Naive B cell (primary cell): ENCODE data around the gene MDFIC. TPM values are rescaled to one million over a fixed set of nuclear protein-coding genes. Genes with fewer than 3 reads are reported as not detected.

Experiments used
- ATAC-seq, 2 donors: fragments of 150-1000 bp; cut with Tn5 transposase; 2 replicates each; pipeline ENCODE4 v1.10.0; 2021; ENCODE audit warnings: low read depth in 2 of 2, mild to moderate bottlenecking in 2 of 2, moderate library complexity in 2 of 2
- DNase-seq: peaks from one replicate; pipeline ENCODE4 v3.0.0; 2022
- H3K27ac Mint-ChIP-seq, 6 donors: one replicate each; pipeline ENCODE4 v1.8.0; 2020 to 2022; ENCODE audit warnings: mild to moderate bottlenecking in 6 of 6, mixed read lengths in 6 of 6, moderate library complexity in 5 of 6, inconsistent platforms in 2 of 6
- H3K27me3 Mint-ChIP-seq, 3 donors: one replicate each; pipeline ENCODE4 v1.8.0; 2021 to 2022; ENCODE audit warnings: mixed read lengths in 3 of 3, mild to moderate bottlenecking in 1 of 3
- H3K36me3 Mint-ChIP-seq, 2 donors: one replicate each; pipeline ENCODE4 v1.8.0; 2020 to 2022; ENCODE audit warnings: mixed read lengths in 2 of 2, inconsistent platforms in 1 of 2, mild to moderate bottlenecking in 1 of 2
- H3K4me1 Mint-ChIP-seq, 3 donors: one replicate each; pipeline ENCODE4 v1.8.0; 2020 to 2022; ENCODE audit warnings: mixed read lengths in 3 of 3, inconsistent platforms in 1 of 3, mild to moderate bottlenecking in 1 of 3, moderate library complexity in 1 of 3
- H3K4me3 Mint-ChIP-seq, 8 donors: one replicate each; pipeline ENCODE4 v1.8.0; 2020 to 2022; ENCODE audit warnings: mild to moderate bottlenecking in 8 of 8, mixed read lengths in 8 of 8, moderate library complexity in 8 of 8, inconsistent platforms in 2 of 8
- H3K9me3 Mint-ChIP-seq, 7 donors: one replicate each; pipeline ENCODE4 v1.8.0; 2020 to 2022; ENCODE audit warnings: mixed read lengths in 7 of 7, mild to moderate bottlenecking in 5 of 7, inconsistent platforms in 2 of 7, moderate library complexity in 1 of 7
- polyA plus RNA-seq, 6 donors: library from polyadenylated mRNA; unstranded; fragments of 300-500 nt; fragmentation: Illumina TruSeq; gene quantifications; one replicate each; pipeline ENCODE4 v1.2.3, GENCODE V29; 2021; ENCODE audit warnings: low read depth in 6 of 6

Gene MDFIC
- polyA plus RNA-seq, 6 donors from 2014 or later = 29.0 to 68.6 (median 40.0) TPM

DNA sequence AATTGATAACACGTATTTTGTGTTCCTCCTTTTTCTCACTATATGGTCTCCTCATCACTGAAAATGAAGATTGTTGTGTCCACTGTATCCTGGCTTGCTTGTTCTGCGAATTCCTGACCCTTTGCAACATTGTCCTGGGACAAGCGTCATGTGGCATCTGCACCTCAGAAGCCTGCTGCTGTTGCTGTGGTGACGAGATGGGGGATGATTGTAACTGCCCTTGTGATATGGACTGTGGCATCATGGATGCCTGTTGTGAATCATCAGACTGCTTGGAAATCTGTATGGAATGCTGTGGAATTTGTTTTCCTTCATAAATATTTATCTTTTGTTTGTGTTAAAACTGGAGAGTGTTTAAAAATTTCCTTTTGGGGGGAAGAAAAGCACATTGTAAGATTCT is 93.7 kb downstream of the MDFIC start:
- Mint-ChIP-seq H3K27me3 (no peaks in the 10 kb centered on the region), H3K4me3 (no peak overlapping the region), H3K4me1 (peaks cover 0 to 9% (median 0%) of the 10 kb centered on the region in 3 donors), H3K9me3 (no peaks in the 10 kb centered on the region), H3K27ac (peak overlapping the region in 1 of 6 donors; percentile 30), H3K36me3 (peaks cover 0 to 8% of the 10 kb centered on the region in 2 donors)
- no peak for ATAC-seq
- no peak for DNase-seq

DNA sequence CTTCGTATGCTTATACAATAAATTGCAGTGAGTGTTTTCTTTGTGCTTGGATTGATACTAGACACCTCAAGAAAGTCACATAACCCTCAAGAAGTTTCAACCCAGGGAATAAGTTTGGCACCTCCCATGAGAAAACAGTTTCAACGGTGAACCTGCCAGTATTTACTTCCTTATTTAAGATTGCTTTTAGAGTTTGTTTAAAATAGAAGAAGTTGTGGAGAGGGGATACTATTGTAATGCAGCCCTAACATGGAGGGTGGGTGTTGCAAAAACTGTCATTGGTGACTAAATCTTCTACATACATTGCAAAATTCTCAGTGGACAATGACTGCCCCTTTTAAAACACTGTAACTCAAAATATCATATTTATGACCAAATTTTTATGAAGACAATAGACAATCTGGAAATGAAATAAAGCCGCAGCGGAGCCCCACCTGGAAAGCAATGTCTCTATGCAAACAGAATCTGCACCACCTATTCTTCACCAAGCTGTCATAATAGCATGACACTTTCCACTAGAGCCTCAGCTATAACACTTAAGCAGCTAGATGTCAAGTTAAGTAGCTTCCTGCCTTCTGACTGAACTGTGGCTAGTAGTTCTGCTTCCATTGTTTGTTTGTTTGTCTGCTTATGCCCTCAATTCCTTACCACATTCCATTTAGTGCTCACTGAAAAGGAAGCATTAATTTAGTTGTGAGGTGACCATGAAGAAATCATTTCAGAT is 98.2 kb downstream of the MDFIC start:
- no peak overlapping the region for H3K4me3 Mint-ChIP-seq
- H3K36me3 Mint-ChIP-seq = peaks cover 0 to 8% of the 10 kb centered on the region in 2 donors
- ATAC-seq (peak in 1 of 2 donors; percentile 36), DNase-seq (no peak)
- peaks cover 6 to 21% (median 12%) of the 10 kb centered on the region in 3 donors for H3K4me1 Mint-ChIP-seq
- H3K27me3 Mint-ChIP-seq = no peaks in the 10 kb centered on the region
- no peak overlapping the region for H3K27ac Mint-ChIP-seq
- peaks cover 0 to 2% (median 0%) of the 10 kb centered on the region in 7 donors for H3K9me3 Mint-ChIP-seq

DNA sequence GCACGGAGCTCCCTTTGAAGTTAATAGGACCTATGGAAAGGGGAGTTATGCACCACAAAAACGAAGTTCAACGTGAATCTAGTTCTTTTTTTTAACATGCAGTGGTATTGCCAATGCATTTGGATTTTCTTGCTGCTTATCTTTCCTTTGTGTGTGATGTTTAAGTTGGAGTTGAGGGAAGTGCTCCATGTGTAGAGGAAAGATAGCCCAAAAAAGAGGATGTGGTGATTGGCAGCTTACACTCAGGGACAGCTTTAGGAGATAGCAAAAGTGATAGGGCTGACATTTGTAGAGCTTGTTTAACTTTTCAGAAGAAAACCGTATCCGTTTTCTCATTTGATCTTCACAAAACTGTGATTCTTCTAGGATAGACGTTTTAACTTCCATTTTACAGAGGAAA is 101.3 kb downstream of the MDFIC start:
- peaks cover 0 to 4% (median 0%) of the 10 kb centered on the region in 7 donors for H3K9me3 Mint-ChIP-seq
- no peak for DNase-seq
- no peaks in the 10 kb centered on the region for H3K27me3 Mint-ChIP-seq
- no peak overlapping the region for H3K4me3 Mint-ChIP-seq
- no peak for ATAC-seq
- no peaks in the 10 kb centered on the region for H3K36me3 Mint-ChIP-seq
- H3K4me1 Mint-ChIP-seq = peaks cover 6 to 21% (median 12%) of the 10 kb centered on the region in 3 donors
- H3K27ac Mint-ChIP-seq = no peak overlapping the region

DNA sequence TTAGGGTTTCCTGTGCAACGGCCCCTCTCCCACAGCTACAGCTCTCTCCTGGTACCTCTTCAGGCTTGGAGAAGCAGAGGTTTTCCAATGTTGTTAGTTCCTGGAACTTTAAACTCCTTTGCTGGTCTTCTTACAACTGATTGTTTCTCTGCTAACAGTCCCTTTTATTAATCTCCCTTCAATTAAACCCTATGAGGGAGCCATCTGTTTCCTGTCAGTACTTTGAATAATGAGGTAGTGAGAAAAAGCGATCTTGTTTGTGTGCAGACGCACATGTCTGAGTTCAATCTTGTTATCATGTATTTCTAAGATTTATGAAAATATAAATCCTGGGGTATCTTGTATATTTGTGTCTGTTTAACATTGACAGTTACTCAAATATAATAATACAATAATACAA is 102.4 kb downstream of the MDFIC start:
- Mint-ChIP-seq H3K4me1 (peaks cover 6 to 21% (median 12%) of the 10 kb centered on the region in 3 donors), H3K9me3 (peaks cover 0 to 4% (median 0%) of the 10 kb centered on the region in 7 donors), H3K27ac (peak overlapping the region in 1 of 6 donors; percentile 78), H3K36me3 (no peaks in the 10 kb centered on the region), H3K27me3 (no peaks in the 10 kb centered on the region), H3K4me3 (peak overlapping the region in 2 of 8 donors; percentile 3 to 12)
- ATAC-seq = peak; percentile 37 to 60
- peak; percentile 2 for DNase-seq

DNA sequence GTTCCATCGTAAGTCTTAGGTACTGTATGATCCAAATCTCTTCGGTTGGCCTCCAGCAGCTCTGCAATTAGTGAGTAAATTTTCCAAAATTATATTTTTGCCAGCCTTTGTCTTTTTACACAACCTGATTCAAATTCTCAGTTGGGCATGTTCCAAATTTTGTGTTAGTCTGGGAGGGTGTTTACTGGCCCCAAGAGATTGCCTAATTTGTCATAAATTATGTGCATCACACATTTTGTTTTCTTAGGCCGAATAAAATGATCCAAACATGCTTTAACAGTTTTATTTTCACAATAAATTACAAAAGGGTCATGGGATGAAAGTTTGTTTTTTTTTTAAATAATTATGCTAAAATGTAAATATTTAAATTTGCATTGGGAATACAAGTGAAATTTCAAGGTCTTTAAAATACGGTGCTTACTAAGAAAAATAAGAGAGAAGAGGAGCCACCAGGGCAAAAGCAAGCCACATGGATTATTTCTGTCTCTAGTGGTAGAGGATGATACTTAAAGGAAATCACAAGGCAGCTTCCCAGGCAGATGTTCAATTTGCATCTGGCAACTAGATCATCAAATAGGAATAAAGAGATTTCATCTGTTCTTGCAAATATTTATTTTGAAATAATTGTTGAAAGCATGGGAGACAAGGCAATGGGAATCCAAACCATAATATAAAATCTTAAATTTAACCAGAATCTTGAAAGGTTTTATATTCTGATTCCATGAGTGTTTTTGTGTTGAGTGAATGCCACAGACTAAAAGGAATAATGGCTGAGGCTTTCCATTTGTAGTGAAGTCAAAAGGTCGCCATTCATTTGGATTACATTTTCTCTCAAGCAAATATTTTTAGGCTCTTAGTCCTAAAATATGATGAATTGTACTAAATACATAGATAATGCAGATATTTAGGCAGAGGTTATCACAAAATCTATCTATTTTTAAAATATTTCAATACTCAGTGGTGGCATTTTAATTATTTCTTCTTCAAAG is 111.1 kb downstream of the MDFIC start:
- no peaks in the 10 kb centered on the region for H3K9me3 Mint-ChIP-seq
- peaks cover 0 to 4% (median 0%) of the 10 kb centered on the region in 3 donors for H3K27me3 Mint-ChIP-seq
- H3K36me3 Mint-ChIP-seq = no peaks in the 10 kb centered on the region
- ATAC-seq = no peak
- no peak overlapping the region for H3K27ac Mint-ChIP-seq
- H3K4me3 Mint-ChIP-seq = no peak overlapping the region
- no peak for DNase-seq
- H3K4me1 Mint-ChIP-seq = peaks cover 3 to 10% (median 4%) of the 10 kb centered on the region in 3 donors

DNA sequence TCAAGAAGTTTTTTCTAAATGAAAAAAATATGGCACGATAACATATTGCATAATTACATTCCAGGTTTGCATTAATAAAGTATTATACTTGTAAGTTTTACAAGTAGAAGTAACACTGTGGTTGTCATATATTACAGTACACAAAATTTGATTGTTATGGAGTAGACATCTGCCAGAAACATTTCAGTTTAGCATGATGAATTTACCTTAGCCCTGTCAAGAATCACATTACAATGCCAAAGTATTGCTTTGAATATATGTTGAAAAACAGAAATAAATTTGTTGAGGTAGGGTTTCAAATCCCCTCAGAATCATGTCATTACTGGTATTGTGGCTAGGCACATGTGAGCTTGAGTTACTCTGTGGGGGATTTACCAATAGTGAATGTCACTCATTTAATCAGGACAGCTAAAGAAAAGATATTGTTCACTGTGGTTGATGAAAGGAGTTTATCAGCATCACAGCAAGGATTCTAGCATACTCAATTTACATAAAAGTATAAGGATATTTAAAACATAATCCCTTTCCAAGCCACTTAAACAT is 112.1 kb downstream of the MDFIC start:
- no peaks in the 10 kb centered on the region for H3K36me3 Mint-ChIP-seq
- no peaks in the 10 kb centered on the region for H3K9me3 Mint-ChIP-seq
- no peak for ATAC-seq
- DNase-seq = no peak
- no peak overlapping the region for H3K4me3 Mint-ChIP-seq
- H3K27me3 Mint-ChIP-seq = peaks cover 0 to 4% (median 0%) of the 10 kb centered on the region in 3 donors
- H3K4me1 Mint-ChIP-seq = peaks cover 3 to 10% (median 4%) of the 10 kb centered on the region in 3 donors
- H3K27ac Mint-ChIP-seq = no peak overlapping the region

DNA sequence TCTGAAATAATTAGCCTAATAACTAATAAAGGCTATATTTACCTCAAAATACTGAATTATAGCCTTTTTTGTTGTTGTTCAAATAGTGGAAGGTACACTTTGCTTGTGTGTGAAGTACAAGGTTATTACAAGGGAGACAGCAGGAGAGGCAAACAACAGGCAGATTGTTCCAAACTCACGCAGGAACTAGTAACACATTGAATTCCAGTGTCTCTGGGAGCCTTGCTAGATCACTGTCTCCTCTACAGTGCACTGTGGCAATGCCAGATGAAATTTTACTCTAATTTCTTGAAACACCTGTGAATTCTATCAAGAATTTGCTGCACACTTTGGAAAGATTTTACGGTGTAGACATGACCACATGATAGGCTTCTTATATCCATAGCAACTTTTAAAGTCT is 112.6 kb downstream of the MDFIC start:
- Mint-ChIP-seq H3K4me3 (no peak overlapping the region), H3K36me3 (no peaks in the 10 kb centered on the region), H3K9me3 (no peaks in the 10 kb centered on the region), H3K4me1 (peaks cover 3 to 10% (median 4%) of the 10 kb centered on the region in 3 donors), H3K27me3 (peaks cover 0 to 4% (median 0%) of the 10 kb centered on the region in 3 donors), H3K27ac (no peak overlapping the region)
- DNase-seq (no peak), ATAC-seq (no peak)

DNA sequence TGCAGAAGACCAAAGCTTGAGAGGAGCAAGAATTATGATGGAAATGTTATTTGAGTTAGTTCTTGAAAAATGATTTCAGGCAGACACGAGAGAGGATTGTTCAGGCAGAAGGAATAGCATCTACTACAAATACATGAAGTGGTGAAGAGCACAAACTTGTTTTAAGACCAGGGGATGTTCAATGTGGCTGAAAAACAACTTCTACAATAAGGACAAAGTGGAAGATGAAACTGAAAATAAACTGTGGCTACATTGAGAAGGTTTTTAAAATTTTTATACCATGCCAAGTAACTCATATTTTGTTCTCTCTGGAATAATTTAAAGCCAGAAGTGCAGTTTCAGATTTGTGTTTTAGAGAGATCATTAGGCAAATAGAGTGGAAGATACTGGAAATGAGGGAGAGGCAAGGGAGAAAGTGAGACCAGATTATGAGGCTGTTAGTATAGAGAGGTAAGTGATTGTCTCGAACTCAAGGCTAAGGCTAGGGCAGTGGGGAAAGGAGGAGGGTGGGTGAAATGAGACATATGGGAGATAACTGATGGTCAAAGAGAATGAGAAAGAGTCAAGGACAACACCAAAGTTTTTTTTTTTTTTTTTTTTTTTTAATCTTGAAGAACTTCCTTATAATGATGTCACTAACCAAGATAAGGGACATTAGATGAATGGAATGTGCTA is 115.4 kb downstream of the MDFIC start:
- Mint-ChIP-seq H3K9me3 (no peaks in the 10 kb centered on the region), H3K27me3 (no peaks in the 10 kb centered on the region), H3K36me3 (no peaks in the 10 kb centered on the region), H3K27ac (peak overlapping the region in 1 of 6 donors; percentile 59), H3K4me1 (peaks cover 3 to 10% (median 4%) of the 10 kb centered on the region in 3 donors), H3K4me3 (no peak overlapping the region)
- DNase-seq = no peak
- ATAC-seq = no peak

DNA sequence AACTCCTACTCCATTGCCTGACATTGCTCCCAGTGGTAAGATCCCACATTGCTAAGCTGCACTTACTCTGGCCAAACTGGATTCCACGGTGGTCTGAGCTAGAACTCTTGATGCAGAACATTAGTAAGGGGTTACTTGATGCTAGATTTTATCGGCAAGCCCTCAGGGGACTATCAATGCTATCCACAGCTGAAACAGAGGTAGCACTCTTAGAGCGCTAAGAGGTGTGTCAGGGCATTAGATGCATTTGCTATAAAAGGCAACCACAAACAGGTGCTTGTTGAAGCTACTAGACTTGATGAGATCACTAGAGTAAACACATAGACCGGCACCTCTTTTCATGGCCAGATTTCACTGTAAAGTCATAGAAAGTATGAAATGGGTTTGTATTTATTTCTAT is 116.3 kb downstream of the MDFIC start:
- Mint-ChIP-seq H3K27me3 (no peaks in the 10 kb centered on the region), H3K27ac (no peak overlapping the region), H3K4me1 (peaks cover 3 to 10% (median 4%) of the 10 kb centered on the region in 3 donors), H3K9me3 (no peaks in the 10 kb centered on the region), H3K36me3 (no peaks in the 10 kb centered on the region), H3K4me3 (no peak overlapping the region)
- DNase-seq (no peak), ATAC-seq (no peak)

DNA sequence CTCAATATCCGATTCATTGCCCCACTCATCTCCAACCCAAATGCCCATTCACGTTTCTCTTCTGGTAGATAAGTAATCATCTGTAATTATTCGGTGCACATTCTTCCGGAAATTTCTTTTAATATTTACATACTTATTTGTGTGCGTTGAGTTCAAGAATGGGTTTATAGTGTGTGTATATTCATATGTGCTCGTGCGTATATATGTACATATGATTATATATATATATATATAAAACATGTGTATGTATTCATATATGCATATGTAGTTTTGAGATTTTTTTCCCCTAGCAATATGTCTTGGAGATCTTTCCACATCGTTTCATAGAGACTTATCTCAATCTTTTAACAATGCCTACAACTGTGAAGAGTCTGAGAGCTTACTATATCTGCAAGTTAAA is 118.2 kb downstream of the MDFIC start:
- DNase-seq (no peak), ATAC-seq (no peak)
- Mint-ChIP-seq H3K36me3 (no peaks in the 10 kb centered on the region), H3K27ac (no peak overlapping the region), H3K4me1 (peaks cover 3 to 10% (median 4%) of the 10 kb centered on the region in 3 donors), H3K27me3 (no peaks in the 10 kb centered on the region), H3K4me3 (no peak overlapping the region), H3K9me3 (no peaks in the 10 kb centered on the region)

DNA sequence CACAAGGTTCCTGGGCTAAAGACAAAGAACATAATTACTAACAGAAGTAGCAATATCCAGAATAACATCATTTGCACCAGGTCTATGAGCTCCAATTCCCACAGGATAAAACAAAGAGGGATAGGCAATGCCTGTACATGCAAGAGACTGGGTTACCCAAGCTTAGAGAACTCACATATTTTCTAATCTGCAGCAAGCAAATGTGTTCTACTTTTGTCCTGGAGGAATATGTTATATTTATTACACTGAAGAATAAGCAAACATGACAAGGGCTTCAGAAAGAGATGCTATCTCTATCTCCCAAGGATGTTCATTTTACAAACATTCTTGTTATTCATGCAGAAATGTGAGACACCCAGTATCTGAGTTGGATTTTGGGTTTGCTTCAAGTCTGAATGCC is 118.6 kb downstream of the MDFIC start:
- H3K9me3 Mint-ChIP-seq = no peaks in the 10 kb centered on the region
- no peak for ATAC-seq
- H3K27me3 Mint-ChIP-seq = no peaks in the 10 kb centered on the region
- H3K4me1 Mint-ChIP-seq = peaks cover 3 to 10% (median 4%) of the 10 kb centered on the region in 3 donors
- no peaks in the 10 kb centered on the region for H3K36me3 Mint-ChIP-seq
- no peak overlapping the region for H3K27ac Mint-ChIP-seq
- no peak overlapping the region for H3K4me3 Mint-ChIP-seq
- DNase-seq = no peak

DNA sequence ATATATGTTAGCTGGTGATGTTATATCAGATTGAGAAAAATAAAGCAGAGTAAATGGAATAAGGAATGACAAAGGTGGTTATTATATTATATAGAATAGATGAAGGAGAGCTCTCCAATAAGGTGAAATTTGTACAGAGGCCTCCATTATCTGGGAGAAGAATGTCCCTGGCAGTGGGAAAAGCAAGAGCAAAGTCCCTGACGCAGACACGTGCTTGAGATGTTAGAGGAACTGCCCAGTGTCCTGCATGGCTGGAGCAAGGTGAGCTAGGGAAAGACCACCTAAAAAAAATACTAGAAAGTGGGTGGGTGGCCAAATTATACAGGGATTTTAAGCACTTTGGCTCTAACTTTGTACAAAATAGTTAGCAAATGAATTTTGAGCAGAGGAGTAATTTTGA is 120.7 kb downstream of the MDFIC start:
- ATAC-seq (no peak), DNase-seq (no peak)
- H3K27me3 Mint-ChIP-seq = no peaks in the 10 kb centered on the region
- peaks cover 0 to under 1% (median 0%) of the 10 kb centered on the region in 3 donors for H3K4me1 Mint-ChIP-seq
- H3K9me3 Mint-ChIP-seq = no peaks in the 10 kb centered on the region
- no peaks in the 10 kb centered on the region for H3K36me3 Mint-ChIP-seq
- peak overlapping the region in 1 of 6 donors; percentile 0 for H3K27ac Mint-ChIP-seq
- H3K4me3 Mint-ChIP-seq = no peak overlapping the region

DNA sequence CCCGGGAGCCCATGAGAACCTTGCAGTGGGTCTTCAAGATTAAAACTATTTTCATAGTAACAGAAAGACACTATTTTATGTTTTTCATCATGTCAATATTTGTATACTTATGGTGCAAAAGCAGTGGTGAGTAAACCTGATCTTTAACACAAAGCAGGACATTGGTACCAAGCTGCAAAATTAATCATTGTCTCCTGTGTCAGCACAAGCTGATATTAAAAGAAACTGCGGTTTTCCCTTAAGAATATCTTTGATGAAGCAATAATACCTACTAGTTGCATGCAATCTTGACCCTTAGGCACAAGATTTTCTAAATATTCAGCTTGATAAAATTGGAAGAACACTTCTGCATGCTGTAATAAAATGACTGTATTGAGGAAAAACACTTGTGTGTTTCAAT is 121.7 kb downstream of the MDFIC start:
- no peak overlapping the region for H3K27ac Mint-ChIP-seq
- DNase-seq (no peak), ATAC-seq (no peak)
- H3K9me3 Mint-ChIP-seq = no peaks in the 10 kb centered on the region
- H3K4me3 Mint-ChIP-seq = no peak overlapping the region
- no peaks in the 10 kb centered on the region for H3K4me1 Mint-ChIP-seq
- H3K27me3 Mint-ChIP-seq = no peaks in the 10 kb centered on the region
- no peaks in the 10 kb centered on the region for H3K36me3 Mint-ChIP-seq
